GM21390 (cell line): Measurements from ENCODE around the gene EPS8L1.
"Not testable (repeated sequence)": the region's sequence is repeated elsewhere in the genome, so short reads cannot be mapped to it uniquely, and the experiment has no call there.

Experiments
- ATAC-seq: cut with Tn5 transposase; IDR thresholded peaks from one replicate; pipeline ENCODE4 v1.9.1; 2021; ENCODE audit not compliant: unreplicated experiment

EPS8L1 gene

GRCh38 chr19:55075371-55075998, at the start of gene EPS8L1:
Gene EPS8L1 (plus strand): TSS chr19:55075869. CDS start chr19:55076445, 576 bp downstream.
- ATAC-seq: no peak

GRCh38 chr19:55027140-55027471, 48.6 kb upstream of the EPS8L1 start:
- not testable (repeated sequence) for ATAC-seq

GRCh38 chr19:55027472-55028337, 48.0 kb upstream of the EPS8L1 start:
- no peak for ATAC-seq

GRCh38 chr19:55028757-55029156, 46.9 kb upstream of the EPS8L1 start:
- no peak for ATAC-seq

- ATAC-seq: no peak
Measured at GRCh38 chr19:55031178-55031577, 44.5 kb upstream of the EPS8L1 start.

GRCh38 chr19:55032170-55032800, 43.4 kb upstream of the EPS8L1 start:
- no peak for ATAC-seq

GRCh38 chr19:55032976-55033643, 42.6 kb upstream of the EPS8L1 start:
- ATAC-seq: not testable (repeated sequence)

- no peak for ATAC-seq
Measured at GRCh38 chr19:55034751-55035150, 40.9 kb upstream of the EPS8L1 start.

- no peak for ATAC-seq
Measured at GRCh38 chr19:55036058-55036457, 39.6 kb upstream of the EPS8L1 start.

GRCh38 chr19:55037603-55038002, 38.1 kb upstream of the EPS8L1 start:
- not testable (repeated sequence) for ATAC-seq

GRCh38 chr19:55040654-55041053, 35.0 kb upstream of the EPS8L1 start:
- ATAC-seq: not testable (repeated sequence)

- no peak for ATAC-seq
Measured at GRCh38 chr19:55041244-55041626, 34.4 kb upstream of the EPS8L1 start.

GRCh38 chr19:55041627-55042343, 33.9 kb upstream of the EPS8L1 start:
- ATAC-seq: no peak

- no peak for ATAC-seq
Measured at GRCh38 chr19:55042344-55042678, 33.4 kb upstream of the EPS8L1 start.

- ATAC-seq: no peak
Measured at GRCh38 chr19:55042688-55043087, 33.0 kb upstream of the EPS8L1 start.

- no peak for ATAC-seq
Measured at GRCh38 chr19:55044286-55044685, 31.4 kb upstream of the EPS8L1 start.

GRCh38 chr19:55044771-55045716, 30.6 kb upstream of the EPS8L1 start:
- ATAC-seq: no peak

GRCh38 chr19:55046975-55047622, 28.6 kb upstream of the EPS8L1 start:
- no peak for ATAC-seq

- ATAC-seq: no peak
Measured at GRCh38 chr19:55047951-55048350, 27.7 kb upstream of the EPS8L1 start.
